ENCODE data around the gene TMEM30B. TPM values are rescaled to one million over a fixed set of nuclear protein-coding genes. Genes with fewer than 3 reads are reported as not detected.

TMEM30B gene
- total RNA-seq, 6 experiments from 2014 or later: 4.5 to 10.0 (median 6.7) TPM

DNA sequence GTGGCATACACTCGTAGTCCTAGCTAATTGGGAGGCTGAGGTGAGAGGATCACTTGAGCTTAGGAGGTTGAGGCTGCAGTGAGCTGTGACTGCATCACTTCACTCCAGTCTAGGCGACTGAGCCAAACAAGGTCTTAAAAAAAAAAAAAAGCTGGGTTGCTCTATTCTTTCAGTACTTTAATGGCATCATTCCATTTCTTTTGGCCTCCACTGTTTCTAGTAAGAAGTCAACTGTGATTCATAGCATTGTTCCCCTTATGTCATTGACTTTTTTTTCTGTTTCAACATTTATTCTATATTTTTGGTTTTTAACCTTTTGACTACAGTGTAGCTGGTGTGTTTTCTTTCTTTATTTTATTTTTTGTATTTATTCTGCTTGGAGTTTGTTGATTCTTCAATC, 23.6 kb upstream of the TMEM30B start:
- no peak for TF ChIP-seq POLR2A (IDR thresholded peaks at IDR 0.05)
- TF ChIP-seq, protein P1, sequence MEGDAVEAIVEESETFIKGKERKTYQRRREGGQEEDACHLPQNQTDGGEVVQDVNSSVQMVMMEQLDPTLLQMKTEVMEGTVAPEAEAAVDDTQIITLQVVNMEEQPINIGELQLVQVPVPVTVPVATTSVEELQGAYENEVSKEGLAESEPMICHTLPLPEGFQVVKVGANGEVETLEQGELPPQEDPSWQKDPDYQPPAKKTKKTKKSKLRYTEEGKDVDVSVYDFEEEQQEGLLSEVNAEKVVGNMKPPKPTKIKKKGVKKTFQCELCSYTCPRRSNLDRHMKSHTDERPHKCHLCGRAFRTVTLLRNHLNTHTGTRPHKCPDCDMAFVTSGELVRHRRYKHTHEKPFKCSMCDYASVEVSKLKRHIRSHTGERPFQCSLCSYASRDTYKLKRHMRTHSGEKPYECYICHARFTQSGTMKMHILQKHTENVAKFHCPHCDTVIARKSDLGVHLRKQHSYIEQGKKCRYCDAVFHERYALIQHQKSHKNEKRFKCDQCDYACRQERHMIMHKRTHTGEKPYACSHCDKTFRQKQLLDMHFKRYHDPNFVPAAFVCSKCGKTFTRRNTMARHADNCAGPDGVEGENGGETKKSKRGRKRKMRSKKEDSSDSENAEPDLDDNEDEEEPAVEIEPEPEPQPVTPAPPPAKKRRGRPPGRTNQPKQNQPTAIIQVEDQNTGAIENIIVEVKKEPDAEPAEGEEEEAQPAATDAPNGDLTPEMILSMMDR (IDR thresholded peaks at IDR 0.05): no peak
- no peak overlapping the region for H3K27ac ChIP-seq
- H3K36me3 ChIP-seq: no peaks in the 10 kb centered on the region
- WGBS (ENCODE audit: insufficient coverage, low coverage, low lambda C conversion rate, missing lambda C conversion rate): 94% methylated on average over 2 of the region's 2 CpGs
- H3K9me3 ChIP-seq: no peaks in the 10 kb centered on the region
- ATAC-seq: no peak
- no peaks in the 10 kb centered on the region for H3K27me3 ChIP-seq
- DNase-seq: no peak
- intact Hi-C loops (cut with DNase I): no loop called here
- H3K4me3 ChIP-seq: no peak overlapping the region
- H3K4me1 ChIP-seq: no peaks in the 10 kb centered on the region

DNA sequence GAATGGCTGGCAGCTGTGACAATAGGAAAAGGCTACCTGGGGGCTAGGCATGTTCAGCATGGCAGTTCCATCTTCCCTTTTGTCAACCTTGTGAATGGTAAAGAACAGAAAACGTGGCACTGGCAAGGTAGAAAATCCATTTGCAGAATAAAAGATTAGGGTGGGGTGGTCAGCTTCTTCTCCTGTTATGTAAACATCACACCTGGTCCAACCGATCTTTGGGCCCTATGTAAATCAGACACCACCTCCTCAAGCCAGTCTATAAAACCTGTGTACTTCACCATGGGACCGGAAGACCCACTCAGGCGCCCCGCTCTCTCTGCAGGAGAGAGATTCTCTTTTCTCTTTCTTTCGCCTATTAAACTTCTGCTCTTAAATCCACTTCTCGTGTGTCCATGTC, 19.6 kb upstream of the TMEM30B start:
- Histone ChIP-seq H3K27me3 (no peaks in the 10 kb centered on the region), H3K4me3 (no peak overlapping the region), H3K36me3 (no peaks in the 10 kb centered on the region), H3K27ac (no peak overlapping the region), H3K9me3 (no peaks in the 10 kb centered on the region), H3K4me1 (no peaks in the 10 kb centered on the region)
- no peak for DNase-seq
- ATAC-seq: no peak
- intact Hi-C loops (cut with DNase I): no loop called here
- TF ChIP-seq, protein P1 (IDR thresholded peaks at IDR 0.05): no peak
- no peak for TF ChIP-seq POLR2A (IDR thresholded peaks at IDR 0.05)
- WGBS (ENCODE audit: insufficient coverage, low coverage, low lambda C conversion rate, missing lambda C conversion rate): 84% methylated on average over 7 of the region's 7 CpGs

DNA sequence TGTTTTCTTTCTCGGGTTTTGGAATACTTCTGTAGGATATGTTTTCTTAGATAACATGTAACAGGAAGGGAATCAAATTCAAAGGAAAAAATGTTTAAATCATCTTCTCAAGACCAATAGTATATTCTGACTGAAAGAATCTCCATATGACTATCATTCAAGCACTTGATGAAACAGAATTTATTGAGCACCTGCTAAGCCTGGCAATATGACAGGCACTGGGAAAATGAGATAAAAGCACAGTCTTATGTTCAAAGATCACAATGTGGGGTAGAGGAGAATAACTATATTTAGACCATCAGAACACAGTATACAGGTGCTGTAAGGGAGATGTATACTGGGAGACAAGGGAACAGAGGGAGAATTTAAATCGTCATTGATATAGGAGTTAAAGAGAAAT, 19.1 kb upstream of the TMEM30B start:
- DNase-seq: no peak
- intact Hi-C loops (cut with DNase I): no loop called here
- no peak for ATAC-seq
- Histone ChIP-seq H3K27me3 (no peaks in the 10 kb centered on the region), H3K36me3 (no peaks in the 10 kb centered on the region), H3K9me3 (no peaks in the 10 kb centered on the region), H3K4me1 (no peaks in the 10 kb centered on the region), H3K4me3 (no peak overlapping the region), H3K27ac (no peak overlapping the region)
- 44% methylated on average over 2 of the region's 2 CpGs for WGBS (ENCODE audit: insufficient coverage, low coverage, low lambda C conversion rate, missing lambda C conversion rate)
- TF ChIP-seq, protein P1 (IDR thresholded peaks at IDR 0.05): no peak
- no peak for TF ChIP-seq POLR2A (IDR thresholded peaks at IDR 0.05)

DNA sequence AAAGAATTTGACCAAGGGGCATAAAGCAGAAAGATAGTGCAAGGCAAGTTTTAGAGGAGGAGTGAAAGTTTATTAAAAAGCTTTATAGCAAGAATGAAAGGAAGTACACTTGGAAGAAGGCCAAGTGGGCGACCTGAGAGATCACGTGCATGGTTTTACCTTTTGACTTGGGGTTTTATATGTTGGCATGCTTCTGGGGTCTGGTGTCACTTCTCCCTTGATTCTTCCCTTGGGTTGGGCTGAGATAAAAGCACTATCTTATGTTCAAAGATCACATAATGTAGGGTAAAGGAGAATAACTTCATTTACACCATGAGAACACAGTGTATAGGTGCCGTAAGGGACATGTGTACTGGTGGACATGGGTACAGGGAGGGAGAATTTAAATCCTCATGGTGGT, 17.7 kb upstream of the TMEM30B start:
- no peak for DNase-seq
- TF ChIP-seq, protein P1 (IDR thresholded peaks at IDR 0.05): no peak
- TF ChIP-seq POLR2A (IDR thresholded peaks at IDR 0.05): no peak
- H3K4me3 ChIP-seq: no peak overlapping the region
- H3K9me3 ChIP-seq: no peaks in the 10 kb centered on the region
- no peaks in the 10 kb centered on the region for H3K36me3 ChIP-seq
- no peak for ATAC-seq
- H3K27ac ChIP-seq: no peak overlapping the region
- WGBS (ENCODE audit: insufficient coverage, low coverage, low lambda C conversion rate, missing lambda C conversion rate): 49% methylated on average over 3 of the region's 3 CpGs
- H3K27me3 ChIP-seq: no peaks in the 10 kb centered on the region
- H3K4me1 ChIP-seq: no peaks in the 10 kb centered on the region
- intact Hi-C loops (cut with DNase I): loop anchor here in 1 of 2 donors (10.0 kb wide), 1 partner anchor 556 kb away; no protein-coding TSS in a partner anchor

DNA sequence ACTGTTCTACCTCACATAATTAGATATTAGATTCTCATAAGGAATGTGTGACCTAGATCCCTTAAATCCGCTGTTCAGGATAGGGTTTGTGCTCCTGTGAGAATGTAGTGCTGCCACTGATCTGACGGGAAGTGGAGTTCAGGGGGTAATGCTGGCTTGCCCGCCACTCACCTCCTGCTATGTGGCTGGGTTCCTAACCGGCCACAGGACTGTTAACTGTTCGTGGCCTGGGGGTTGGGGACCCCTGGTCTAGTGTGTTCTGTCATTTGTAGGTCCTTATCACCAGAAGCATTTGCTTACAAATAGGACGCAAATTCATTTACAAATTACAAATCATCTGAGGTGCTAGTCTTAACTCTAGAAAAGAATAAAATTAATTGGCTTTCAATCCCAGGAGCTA, 16.4 kb upstream of the TMEM30B start:
- no peaks in the 10 kb centered on the region for H3K4me1 ChIP-seq
- no peak overlapping the region for H3K4me3 ChIP-seq
- no peaks in the 10 kb centered on the region for H3K9me3 ChIP-seq
- H3K27ac ChIP-seq: no peak overlapping the region
- no peaks in the 10 kb centered on the region for H3K27me3 ChIP-seq
- ATAC-seq (no peak), DNase-seq (no peak)
- no peaks in the 10 kb centered on the region for H3K36me3 ChIP-seq
- intact Hi-C loops (cut with DNase I): loop anchor here in 1 of 2 donors (10.0 kb wide), 1 partner anchor 557 kb away; no protein-coding TSS in a partner anchor
- WGBS (ENCODE audit: insufficient coverage, low coverage, low lambda C conversion rate, missing lambda C conversion rate): 80% methylated on average over 5 of the region's 6 CpGs
- TF ChIP-seq, protein P1 (IDR thresholded peaks at IDR 0.05): no peak
- TF ChIP-seq POLR2A (IDR thresholded peaks at IDR 0.05): no peak

All from right lobe of liver (tissue), 6 donors.